HG02970 (cell line): Measurements from ENCODE around the gene PRR33.

ENCODE experiments used
- ATAC-seq: cut with Tn5 transposase; IDR thresholded peaks from one replicate; pipeline ENCODE4 v1.9.1; 2021; ENCODE audit warnings: mild to moderate bottlenecking, moderate library complexity, moderate number of reproducible peaks; ENCODE audit not compliant: unreplicated experiment, low FRiP score

Gene PRR33

DNA sequence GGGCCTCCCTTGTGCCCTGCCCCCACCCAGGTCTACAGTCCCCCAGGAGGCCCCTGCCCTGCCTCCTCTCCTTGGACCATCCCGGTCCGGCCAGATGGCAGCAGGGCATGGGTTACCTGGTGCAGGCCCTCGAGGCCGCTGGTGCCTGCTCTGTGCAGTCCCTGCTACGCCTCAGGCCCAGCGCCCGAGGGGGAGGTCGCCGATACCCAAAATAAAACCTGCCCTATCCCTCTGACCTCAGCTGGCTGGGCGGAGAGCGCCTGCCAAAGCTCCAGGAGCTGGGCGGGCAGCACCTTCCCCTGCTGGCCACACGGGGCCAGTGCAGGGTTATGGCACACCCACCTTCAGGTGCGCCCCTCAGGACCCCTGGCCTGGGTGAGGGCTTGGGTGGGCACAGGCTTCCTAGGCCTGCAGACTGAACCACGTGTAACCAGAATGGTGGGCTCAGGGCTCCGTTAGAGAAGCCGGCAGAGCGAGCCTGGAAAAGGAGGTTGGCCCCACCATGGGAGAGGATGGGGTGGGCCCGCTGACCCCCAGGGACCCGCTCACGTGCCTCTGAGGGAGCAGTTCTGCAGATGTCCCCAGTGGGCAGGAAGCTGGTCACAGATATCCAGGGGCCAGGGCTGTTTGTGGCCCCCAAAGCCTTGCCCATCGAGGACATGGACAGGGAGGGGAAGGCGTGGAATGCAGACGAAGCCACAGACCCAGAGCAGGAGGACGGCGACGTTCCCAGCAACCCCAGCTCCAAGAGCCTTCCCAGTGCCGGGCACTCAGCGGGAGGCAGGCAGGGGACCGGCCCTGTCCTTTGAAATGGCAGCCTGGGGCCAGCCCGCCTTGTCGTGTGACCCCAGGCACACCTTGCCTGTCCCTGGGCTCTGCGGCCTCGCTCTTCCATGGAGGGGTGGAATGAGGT, 26.1 kb upstream of the PRR33 start:
- ATAC-seq, result no peak

DNA sequence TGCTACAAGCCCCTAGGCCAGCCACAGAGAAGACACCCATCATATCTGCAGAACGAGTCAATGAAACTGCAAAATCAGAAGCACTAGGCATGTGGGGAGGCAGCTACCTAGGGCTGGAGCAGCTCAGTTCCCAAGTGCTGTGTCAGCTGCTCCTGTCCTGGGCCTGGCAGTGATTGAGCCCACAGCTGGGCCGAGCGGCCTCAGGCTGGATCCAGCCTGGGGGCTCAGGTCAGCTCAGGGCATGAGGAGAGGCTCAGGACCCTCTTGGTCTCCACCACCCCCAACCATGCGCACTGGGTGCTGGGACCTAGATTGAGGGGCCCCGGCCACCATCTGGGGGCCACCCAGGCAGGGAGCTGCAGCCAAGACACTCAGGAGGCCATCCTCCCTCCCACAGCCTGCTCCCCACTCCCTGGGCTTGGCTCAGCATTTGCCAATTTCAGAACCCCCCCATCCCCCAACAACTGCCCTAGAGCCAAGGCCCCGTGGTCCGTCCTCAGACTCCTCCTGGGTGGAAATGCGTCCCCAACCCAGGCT, 25.4 kb upstream of the PRR33 start:
- no peak for ATAC-seq

DNA sequence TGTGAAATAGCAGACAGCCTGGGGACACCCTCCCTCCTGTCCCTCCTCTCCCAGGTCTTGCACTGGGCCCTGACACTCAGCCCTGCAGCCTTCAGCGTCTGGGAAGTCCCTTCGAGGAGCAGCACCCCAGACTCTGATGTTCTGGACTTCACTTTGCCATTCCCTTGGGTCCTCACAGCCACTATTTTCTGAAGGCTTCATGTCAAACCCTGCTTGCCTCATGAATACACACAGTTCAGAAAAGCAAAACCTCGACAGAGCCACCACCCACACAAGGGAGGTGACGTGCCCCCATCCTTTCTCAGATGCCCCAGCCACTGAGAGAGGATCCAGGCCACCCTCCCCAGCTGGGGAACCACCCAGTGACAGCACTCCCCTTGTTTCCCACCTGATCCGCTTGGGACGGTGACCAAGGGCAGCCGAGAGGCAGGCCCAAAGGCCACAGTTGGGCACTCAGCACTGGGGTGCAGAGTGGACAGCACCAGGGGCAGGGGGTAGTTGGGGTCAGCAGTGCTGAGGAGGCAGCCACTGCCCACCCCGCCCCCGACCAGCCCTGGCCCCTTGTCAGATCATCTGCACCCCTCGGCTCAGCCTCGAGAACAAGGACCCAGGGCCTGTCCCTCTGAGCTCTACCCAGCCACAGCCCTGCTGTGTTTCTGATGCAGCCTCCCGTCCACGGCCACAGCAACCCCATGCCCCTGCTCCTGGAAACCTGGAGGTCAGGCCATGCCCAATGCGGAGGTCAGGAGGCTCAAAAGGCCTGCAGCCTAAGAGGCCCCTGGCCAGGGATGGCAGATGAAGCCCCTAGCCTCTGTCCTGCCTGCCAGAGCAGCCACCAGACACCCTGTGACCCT, 24.7 kb upstream of the PRR33 start:
- ATAC-seq, result no peak

DNA sequence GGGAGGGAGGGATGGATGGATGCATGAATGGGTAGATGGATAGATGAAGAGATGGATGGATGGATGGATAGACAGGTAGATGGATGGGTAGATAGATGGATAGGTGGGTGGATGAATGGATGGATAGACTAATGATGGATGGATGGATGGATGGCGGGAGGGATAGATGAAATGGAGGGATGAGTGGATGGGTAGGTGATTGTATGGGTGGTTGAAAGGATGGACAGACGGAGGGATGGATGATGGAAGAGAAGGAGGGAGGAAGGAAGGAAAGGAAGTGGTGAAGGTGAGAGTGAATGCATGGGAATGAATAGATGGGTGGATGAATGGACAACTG, 24.1 kb upstream of the PRR33 start:
- ATAC-seq, result no peak

DNA sequence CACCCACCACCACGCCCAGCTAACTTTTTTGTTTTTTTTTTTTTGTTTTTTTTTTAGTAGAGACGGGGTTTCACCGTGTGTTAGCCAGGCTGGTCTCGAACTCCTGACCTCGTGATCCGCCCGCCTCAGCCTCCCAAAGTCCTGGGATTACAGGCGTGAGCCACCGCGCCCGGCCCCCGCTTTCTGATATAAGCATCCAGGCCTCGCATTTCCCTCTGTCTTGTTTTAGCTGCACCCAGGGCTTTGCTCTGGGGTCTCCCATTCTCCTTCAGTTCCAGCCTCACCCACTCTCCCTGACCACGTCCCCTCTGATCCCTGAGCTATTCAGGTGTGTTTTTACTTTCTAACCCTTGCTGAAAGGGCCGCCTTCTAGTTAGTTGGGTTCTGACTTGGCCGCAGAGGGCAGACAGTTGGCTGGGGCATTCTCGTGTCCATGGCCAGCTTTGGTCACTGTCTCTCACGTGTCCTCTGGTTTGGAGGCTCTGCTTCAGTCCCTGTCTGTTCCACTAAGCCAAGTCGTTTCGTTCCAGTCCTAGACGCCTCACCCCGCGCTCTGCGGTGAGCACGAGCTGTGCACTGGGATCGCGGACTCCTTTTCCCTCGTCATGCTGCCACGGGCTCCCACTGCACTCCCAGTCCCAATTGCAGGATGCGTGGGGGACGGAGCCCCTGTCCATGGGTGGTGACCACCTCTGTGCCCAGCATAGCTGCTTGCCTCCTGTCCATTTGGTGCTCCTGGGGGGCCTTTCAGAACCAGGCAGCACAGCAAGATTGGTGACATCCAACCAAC, 21.8 kb upstream of the PRR33 start:
- ATAC-seq, result no peak

DNA sequence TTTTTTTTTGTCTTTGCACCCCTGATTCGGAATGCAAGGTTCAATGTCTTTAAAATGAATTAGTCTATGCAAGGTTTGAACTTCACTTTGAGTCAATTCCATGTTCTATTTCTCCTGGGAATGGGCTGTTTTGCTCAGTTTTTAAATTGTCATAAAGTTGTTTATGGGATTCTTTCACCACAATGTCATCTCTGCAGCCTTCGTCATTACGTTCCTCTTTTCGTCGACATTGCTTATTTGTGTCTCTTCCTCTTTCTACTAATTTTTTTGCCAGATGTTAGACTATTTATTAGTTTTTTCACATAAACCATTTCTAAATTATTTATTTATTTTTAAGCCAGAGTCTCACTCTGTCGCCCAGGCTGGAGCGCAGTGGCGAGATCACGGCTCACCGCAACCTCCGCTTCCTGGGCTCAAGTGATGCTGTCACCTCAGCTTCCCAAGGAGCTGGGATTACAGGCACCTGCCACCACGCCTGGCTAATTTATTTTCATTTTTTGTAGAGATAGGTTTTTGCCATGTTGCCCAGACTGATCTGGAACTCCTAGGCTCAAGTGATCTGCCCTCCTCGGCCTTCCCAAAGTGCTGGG, 20.7 kb upstream of the PRR33 start:
- ATAC-seq, result no peak

DNA sequence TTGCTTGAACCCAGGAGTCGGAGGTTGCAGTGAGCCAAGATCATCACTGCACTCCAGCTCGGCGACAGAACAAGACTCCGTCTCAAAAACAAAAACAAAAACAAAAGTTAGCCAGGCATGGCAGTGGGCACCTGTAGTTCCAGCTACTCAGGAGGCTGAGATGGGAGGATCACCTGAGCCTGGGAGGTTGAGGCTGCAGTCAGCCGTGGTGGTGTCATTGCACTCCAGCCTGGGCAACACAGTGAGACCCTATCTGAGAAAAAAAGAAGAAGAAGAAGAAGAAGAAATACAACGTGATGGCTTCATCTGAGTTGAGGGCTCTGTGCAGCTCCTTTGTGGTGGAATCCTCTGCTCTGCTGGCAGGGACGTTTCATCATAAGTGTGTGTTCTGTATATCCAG, 17.8 kb upstream of the PRR33 start:
- ATAC-seq, result no peak

DNA sequence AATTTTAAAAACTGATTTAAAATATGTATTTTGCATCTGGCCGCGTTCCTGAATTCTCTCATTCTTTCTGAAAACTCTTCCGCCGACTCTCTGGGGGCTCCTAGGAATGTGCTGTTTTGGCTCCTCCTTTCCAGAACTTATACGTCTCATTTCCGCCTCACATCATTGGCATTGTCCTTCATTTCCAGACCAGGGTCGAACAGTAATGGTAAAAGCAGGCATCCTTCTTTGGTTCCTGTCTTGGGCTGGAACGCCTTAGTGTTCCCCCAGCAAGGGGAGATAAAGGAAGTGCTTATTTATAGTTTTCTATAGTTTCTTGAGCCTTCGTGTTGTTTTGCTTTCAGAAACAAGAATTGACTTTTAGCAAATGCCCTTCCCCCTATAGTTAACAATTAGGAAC, 16.9 kb upstream of the PRR33 start:
- ATAC-seq, result no peak

DNA sequence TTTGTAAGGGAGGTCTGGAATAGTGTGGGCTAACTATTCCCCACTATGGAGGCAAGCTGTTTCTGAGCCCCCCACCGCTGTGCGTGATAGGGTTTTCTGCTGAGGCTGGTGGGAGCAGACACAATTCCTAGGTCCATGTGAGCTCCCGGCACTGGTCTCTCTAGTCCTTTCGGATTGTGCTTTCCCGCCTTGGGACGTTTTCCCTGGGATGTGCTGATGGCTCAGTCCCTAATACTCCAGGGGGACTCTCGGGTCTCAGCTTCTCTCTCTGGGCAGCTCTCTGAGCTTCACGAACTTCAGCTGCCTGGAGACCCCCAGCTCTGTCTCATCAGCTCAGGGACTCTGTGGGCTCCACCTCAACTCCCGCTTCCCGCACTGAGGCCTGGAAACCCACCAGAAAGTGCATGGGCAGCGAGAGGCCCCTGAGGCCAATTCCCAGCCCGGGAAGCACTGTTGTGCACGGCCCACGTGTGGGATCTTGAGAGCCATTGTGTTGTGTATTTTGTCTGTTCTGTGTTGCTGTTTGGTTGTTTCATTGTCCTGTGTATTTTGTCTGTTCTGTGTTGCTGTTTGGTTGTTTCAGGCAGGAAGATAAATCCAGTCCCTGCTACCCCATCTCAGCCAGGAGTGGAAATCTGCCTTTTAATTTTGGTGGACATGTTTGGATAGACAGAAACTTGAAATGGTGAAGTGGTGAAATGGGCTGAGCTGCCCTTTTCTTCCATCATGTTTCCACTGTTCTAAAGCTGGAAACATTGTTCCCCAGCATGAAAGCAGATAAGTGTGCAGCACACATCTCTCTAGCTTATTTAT, 15.1 kb upstream of the PRR33 start:
- ATAC-seq, result no peak

DNA sequence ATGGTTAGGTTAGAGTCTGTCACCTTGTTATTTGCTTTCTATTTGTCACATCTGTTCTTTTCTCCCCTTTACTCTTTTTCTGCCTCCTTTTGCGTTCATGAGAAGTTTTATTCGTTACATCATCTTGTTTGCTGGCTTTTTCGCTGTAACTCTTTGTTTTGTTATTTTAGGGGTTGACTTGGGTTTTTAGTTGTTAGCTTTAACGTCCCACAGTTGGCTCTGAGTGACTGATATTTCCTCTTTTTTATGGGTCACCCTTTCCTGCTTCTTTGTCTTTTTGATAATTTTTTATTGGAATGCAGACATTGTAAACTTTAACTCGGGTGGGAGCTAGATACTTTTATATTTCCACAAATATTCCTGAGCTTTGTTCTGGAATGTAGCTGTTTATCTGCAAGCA, 14.5 kb upstream of the PRR33 start:
- ATAC-seq, result no peak

DNA sequence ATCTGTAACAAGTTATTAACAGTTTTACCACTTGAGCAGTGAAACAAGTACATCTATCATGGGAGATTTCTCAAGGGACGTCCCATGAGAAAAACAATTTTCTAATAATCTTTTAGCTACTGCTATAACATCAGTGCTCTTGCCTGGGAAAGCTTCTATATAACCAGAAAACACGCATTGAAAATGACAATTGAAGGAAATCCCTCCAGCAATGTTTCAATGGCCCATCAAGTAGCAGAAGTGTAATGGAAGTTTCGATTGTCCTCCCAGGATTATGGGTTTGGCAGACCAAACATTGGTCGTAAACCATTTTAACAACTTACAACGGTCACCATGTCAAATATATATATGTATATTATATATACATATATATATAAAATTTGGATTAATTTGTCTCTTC, 8.0 kb upstream of the PRR33 start:
- ATAC-seq, result no peak

DNA sequence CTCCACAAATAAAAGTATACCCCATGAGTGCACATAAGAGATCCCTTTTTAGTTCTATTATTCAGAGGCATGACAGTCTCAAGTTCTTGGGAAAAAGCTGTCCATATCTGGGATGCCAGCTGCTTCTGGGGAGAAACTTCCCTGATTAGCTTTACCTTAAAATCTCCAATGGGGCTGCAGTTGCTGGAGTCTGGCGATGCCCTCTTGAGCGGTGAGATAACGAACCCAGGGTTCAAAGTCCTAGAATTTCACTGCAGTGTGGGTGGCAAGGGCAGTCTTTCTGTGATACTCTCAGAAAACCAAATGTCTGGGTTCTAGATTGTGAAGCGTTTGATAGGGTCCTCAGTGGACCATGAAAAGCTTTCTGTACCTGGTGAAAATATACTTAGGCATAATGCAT, 7.4 kb upstream of the PRR33 start:
- ATAC-seq, result no peak

DNA sequence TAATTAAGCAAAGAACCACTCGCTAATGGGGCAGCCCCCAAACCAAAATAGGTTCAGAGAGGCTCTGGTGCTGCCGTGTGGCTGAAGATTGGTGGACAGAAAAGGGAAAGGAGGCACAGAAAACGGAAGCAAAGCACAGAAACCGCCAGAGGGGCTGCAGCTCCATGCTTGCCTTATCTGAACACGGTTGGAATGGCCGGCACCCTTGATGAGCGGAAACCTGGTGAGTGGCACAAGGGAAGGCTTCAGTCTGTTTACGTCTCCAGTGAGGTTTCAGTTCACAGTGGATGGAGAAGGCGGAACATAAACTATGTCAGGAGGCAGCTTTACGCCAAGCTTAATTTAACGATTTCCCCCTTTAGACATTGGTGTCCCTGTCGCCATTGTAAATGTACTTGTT, 5.2 kb upstream of the PRR33 start:
- ATAC-seq, result no peak

DNA sequence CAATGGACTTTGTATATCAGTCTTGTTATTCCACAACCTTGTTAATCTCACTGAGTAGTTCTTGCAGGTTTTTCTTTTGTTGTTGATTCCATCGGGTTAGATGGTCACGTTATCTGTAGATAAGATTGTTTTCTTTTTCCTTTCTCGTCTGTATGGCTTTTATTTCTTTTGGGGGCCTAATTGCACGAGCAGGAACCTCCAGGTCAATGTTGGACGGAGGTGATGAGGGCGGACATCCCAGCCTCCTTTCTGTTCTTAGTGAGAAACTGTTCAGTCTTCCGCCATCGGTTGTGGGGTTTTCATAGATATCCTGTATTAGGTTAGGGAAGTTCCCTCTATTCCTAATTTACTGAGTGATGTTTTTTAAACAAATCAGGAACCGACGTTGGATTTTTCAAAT, 4.8 kb upstream of the PRR33 start:
- ATAC-seq, result no peak

DNA sequence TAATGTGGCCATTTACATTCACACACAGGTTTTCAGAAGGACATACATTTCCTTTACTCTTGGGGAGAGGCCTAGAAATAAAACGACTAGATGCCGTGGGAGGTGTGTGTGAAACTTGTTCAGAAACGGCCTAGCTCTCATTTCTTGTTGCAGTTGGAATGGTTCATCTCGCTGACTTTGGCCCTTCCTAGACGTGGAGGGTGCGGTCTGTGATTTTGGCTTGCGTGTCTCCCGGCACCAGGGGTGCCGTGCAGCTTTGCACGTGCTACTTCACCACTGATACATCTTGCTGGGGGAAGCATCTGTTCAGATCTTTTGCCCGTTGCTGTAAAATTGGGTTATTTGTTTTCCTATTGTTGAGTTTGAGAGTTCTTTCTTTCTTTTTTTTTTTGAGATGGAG, 3.1 kb upstream of the PRR33 start:
- ATAC-seq, result no peak

DNA sequence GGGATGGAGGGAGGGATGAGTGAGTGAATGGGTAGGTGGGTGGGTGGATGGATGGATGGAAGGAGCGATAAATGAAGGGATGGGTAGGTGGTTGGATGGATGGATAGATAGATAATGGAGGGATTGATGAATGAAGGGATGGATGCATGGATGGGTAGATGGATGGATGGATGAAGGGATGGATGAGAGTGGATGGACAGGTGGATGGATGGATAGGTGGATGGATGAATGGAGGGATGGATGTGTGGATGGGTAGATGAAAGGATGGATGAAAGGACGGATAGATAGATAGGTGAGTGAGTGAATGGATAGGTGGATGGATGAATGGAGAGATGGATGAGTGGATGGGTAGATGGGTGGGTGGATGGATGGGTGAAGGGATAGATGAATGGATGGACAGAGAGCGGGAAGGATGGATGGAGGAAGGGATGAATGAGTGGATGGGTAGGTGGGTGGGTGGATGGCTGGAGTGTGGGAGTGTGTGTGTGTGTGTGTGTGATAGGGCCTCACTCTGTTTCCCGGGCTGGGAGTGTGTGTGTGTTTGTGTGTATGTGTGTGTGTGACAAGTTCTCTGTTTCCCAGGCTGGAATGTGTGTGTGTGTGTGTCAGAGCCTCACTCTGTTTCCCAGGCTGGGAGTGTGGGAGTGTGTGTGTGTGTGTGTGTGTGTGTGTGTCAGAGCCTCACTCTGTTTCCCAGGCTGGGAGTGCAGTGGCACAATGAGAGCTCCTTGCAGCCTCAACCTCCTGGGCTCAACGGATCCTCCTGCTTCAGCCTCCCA, 2.1 kb upstream of the PRR33 start:
- ATAC-seq, result no peak

DNA sequence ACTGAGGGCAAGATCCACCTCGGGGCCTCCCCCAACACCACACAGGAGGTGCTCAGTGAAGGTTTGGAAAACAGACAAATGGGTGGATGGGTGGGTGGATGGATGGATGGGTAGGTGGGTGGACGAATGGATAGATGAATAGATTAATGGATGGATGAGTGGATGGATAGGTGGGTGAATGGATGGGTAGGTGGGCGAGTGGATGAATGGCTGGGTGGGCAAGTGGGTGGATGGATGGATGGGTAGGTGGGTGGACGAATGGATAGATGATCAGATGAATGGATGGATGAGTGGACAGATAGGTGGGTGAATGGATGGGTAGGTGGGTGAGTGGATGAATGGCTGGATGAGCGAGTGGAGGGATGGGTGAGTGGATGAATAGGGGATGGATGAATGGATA, 863 bp upstream of the PRR33 start:
- no peak for ATAC-seq

DNA sequence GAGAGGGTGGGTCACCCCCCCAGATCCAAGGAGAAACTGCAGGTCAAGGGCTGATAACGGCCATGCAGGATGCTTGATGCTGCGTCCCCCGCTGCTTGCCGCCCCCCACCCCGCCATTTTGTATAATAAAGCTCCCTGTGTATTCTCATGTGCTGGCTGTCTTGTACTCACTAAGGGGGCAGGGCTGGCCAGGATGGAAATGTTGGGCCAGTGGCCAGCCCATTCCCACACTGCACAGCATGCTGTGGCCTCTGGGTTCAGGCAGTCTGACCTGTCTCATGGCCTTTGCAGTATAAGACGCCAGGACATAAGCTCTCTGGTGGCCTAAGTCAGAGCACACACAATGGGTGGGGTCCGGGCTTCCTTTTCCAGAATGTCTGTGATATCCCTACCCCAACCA, 421 bp upstream of the PRR33 start:
- ATAC-seq, result no peak
